ENCODE results near the gene CCDC196. TPM values are rescaled to one million over a fixed set of nuclear protein-coding genes. Genes with fewer than 3 reads are reported as not detected.

The CCDC196 gene
- total RNA-seq, 1 donor from 2014 or later: not detected

- ChIA-PET POLR2A (no interaction called here), CTCF (no interaction called here)
- Mint-ChIP-seq H3K9me3 (no peaks in the 10 kb centered on the region), H3K27ac (no peak overlapping the region), H3K36me3 (ENCODE audit: low read depth) (no peaks in the 10 kb centered on the region), H3K4me3 (no peak overlapping the region), H3K4me1 (no peaks in the 10 kb centered on the region), H3K27me3 (no peaks in the 10 kb centered on the region)
- intact Hi-C loops (cut with micrococcal nuclease): no loop called here
- no peak for TF ChIP-seq CTCF (IDR thresholded peaks at IDR 0.05)
- no peak for DNase-seq
- ATAC-seq (ENCODE audit: low read depth): no peak
Measured at GRCh38 chr14:66482873-66483272, 3.3 kb upstream of the CCDC196 start.

- Mint-ChIP-seq H3K9me3 (no peaks in the 10 kb centered on the region), H3K4me3 (no peak overlapping the region), H3K36me3 (ENCODE audit: low read depth) (no peaks in the 10 kb centered on the region), H3K4me1 (no peaks in the 10 kb centered on the region), H3K27me3 (no peaks in the 10 kb centered on the region), H3K27ac (no peak overlapping the region)
- no peak for DNase-seq
- ATAC-seq (ENCODE audit: low read depth): no peak
- CTCF ChIA-PET: no interaction called here
- intact Hi-C loops (cut with micrococcal nuclease): no loop called here
- TF ChIP-seq CTCF (IDR thresholded peaks at IDR 0.05): no peak
- POLR2A ChIA-PET: no interaction called here
Measured at GRCh38 chr14:66483322-66483721, 2.8 kb upstream of the CCDC196 start.

- no peak for TF ChIP-seq CTCF (IDR thresholded peaks at IDR 0.05)
- intact Hi-C loops (cut with micrococcal nuclease): no loop called here
- ATAC-seq (ENCODE audit: low read depth) (no peak), DNase-seq (no peak)
- H3K4me1 Mint-ChIP-seq: no peaks in the 10 kb centered on the region
- POLR2A ChIA-PET: no interaction called here
- no peaks in the 10 kb centered on the region for H3K9me3 Mint-ChIP-seq
- no peaks in the 10 kb centered on the region for H3K27me3 Mint-ChIP-seq
- H3K27ac Mint-ChIP-seq: no peak overlapping the region
- H3K36me3 Mint-ChIP-seq (ENCODE audit: low read depth): no peaks in the 10 kb centered on the region
- no peak overlapping the region for H3K4me3 Mint-ChIP-seq
- CTCF ChIA-PET: interaction anchor here (1.1 kb wide), 1 partner anchor 10 kb away, joined by 3 read pairs; no protein-coding TSS in a partner anchor
Measured at GRCh38 chr14:66485029-66485428, 1.1 kb upstream of the CCDC196 start.

- intact Hi-C loops (cut with micrococcal nuclease): no loop called here
Measured at GRCh38 chr14:66487164-66487563, 993 bp downstream of the CCDC196 start.

More at GRCh38 chr14:66487164-66487563, 993 bp downstream of the CCDC196 start:
- Mint-ChIP-seq H3K27me3 (no peaks in the 10 kb centered on the region), H3K27ac (no peak overlapping the region), H3K36me3 (ENCODE audit: low read depth) (no peaks in the 10 kb centered on the region), H3K4me1 (no peaks in the 10 kb centered on the region), H3K9me3 (no peaks in the 10 kb centered on the region), H3K4me3 (no peak overlapping the region)
- ChIA-PET POLR2A (no interaction called here), CTCF (no interaction called here)
- no peak for ATAC-seq (ENCODE audit: low read depth)
- TF ChIP-seq CTCF (IDR thresholded peaks at IDR 0.05): no peak
- no peak for DNase-seq
